Measurements from ENCODE around the gene RAB4A. TPM values are rescaled to one million over a fixed set of nuclear protein-coding genes. Genes with fewer than 3 reads are reported as not detected.

RAB4A gene
- total and polyA plus RNA-seq, 7 experiments from 2014 or later: 9.6 to 47.9 (median 36.7) TPM

DNA sequence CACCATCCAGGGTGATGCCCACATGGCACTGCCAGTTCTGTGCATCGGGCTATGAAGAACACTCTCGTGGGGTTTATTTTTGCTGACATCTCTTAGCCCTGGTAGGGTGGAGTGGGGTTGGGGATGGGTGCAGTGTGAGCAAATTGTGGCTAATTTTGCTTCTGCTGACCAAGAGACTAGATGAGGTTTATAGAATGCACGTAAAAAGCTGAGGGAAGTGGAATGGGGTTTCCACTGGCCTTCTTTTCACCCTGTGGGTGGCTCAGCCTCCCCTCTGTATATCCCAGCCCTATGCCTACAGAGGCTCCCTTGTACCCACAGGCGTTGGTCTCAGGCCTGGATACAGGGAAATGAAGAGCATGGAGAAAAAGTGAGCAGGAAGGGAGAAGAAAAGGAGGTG lies 44.1 kb upstream of the RAB4A start:
- Mint-ChIP-seq H3K36me3 (no peaks in the 10 kb centered on the region), H3K4me3 (no peak overlapping the region), H3K27ac (no peak overlapping the region), H3K9me3 (no peaks in the 10 kb centered on the region), H3K4me1 (peaks cover 4 to 31% (median 22%) of the 10 kb centered on the region in 7 donors), H3K27me3 (peaks cover 0 to 32% (median 5%) of the 10 kb centered on the region in 5 donors)
- H3K36me3 ChIP-seq (ENCODE audit: control insufficient read depth in 2 of 3, insufficient read depth in 3 of 3, low read length in 3 of 3): no peaks in the 10 kb centered on the region
- no peak for DNase-seq
- ChIA-PET POLR2A (interaction anchor here (0.6 to 3.6 kb wide), 2 partner anchors 28 to 491 kb away, joined by 3 to 25 read pairs; no protein-coding TSS in a partner anchor), CTCF (interaction anchor here (0.6 to 7.0 kb wide), 21 partner anchors 11 to 998 kb away, joined by 3 to 106 read pairs (median 4); partner anchors contain the start of gene RHOU)
- no peak for ATAC-seq
- no peaks in the 10 kb centered on the region for H3K27me3 ChIP-seq (ENCODE audit: control insufficient read depth in 2 of 2, insufficient read depth in 2 of 2, low read length in 2 of 2)
- H3K27ac ChIP-seq (ENCODE audit: low read depth, low read length): no peak overlapping the region
- intact Hi-C loops (cut with micrococcal nuclease): loop anchor here (1.0 to 10.0 kb wide), 7 partner anchors 29 to 722 kb away; partner anchors contain the start of gene RHOU (in 2 of the 2)
- no peak overlapping the region for H3K4me3 ChIP-seq (ENCODE audit: low read length)
- H3K4me1 ChIP-seq (ENCODE audit: control insufficient read depth in 2 of 2, insufficient read depth in 2 of 2, low read length in 2 of 2): peaks cover 0 to 4% of the 10 kb centered on the region in 2 donors
- no peaks in the 10 kb centered on the region for H3K9me3 ChIP-seq (ENCODE audit: control insufficient read depth in 2 of 3, low read length in 3 of 3)

GRCh38 chr1:229227298-229227919 lies 43.5 kb upstream of the RAB4A start:
- peak; percentile 64 to 85 (median 80) for DNase-seq
- Histone ChIP-seq H3K27me3 (ENCODE audit: control insufficient read depth in 2 of 2, insufficient read depth in 2 of 2, low read length in 2 of 2) (no peaks in the 10 kb centered on the region), H3K27ac (ENCODE audit: low read depth, low read length) (no peak overlapping the region), H3K9me3 (ENCODE audit: control insufficient read depth in 2 of 3, low read length in 3 of 3) (no peaks in the 10 kb centered on the region), H3K4me1 (ENCODE audit: control insufficient read depth in 2 of 2, insufficient read depth in 2 of 2, low read length in 2 of 2) (peaks cover 0 to 4% of the 10 kb centered on the region in 2 donors), H3K36me3 (ENCODE audit: control insufficient read depth in 2 of 3, insufficient read depth in 3 of 3, low read length in 3 of 3) (no peaks in the 10 kb centered on the region), H3K4me3 (ENCODE audit: low read length) (no peak overlapping the region)
- Mint-ChIP-seq H3K27ac (peak overlapping the region in 6 of 9 donors; percentile 3 to 75 (median 25)), H3K36me3 (no peaks in the 10 kb centered on the region), H3K27me3 (peaks cover 0 to 32% (median 5%) of the 10 kb centered on the region in 5 donors), H3K4me1 (peaks cover 4 to 33% (median 22%) of the 10 kb centered on the region in 7 donors), H3K4me3 (peak overlapping the region in 5 of 10 donors; percentile 12 to 63 (median 33)), H3K9me3 (no peaks in the 10 kb centered on the region)
- ChIA-PET POLR2A (interaction anchor here (0.6 to 3.6 kb wide), 2 partner anchors 27 to 491 kb away, joined by 3 to 25 read pairs; no protein-coding TSS in a partner anchor), CTCF (interaction anchor here (0.6 to 7.0 kb wide), 27 partner anchors 9 to 998 kb away, joined by 3 to 106 read pairs (median 4); partner anchors contain the start of gene RHOU)
- intact Hi-C loops (cut with micrococcal nuclease): loop anchor here (1.0 to 10.0 kb wide), 7 partner anchors 28 to 723 kb away; partner anchors contain the start of gene RHOU (in 2 of the 2)
- peak; percentile 86 for ATAC-seq

DNA sequence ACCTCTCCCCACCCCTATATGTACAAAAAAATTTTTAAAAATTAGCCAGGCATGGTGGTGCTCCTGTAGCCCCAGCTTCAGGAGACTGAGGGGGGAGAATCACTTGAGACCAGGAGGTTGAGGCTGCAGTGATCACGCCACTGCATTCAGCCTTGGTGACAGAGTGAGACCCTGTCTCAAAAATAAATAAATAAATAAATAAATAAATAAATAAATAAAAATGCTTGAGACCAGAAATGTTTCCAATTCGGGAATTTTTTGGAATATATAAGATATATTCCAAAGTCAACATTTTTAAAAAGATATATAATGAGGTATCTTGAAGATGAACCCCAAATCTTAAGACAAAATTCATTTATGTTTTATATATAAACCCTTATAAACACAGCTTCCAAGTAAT lies 42.4 kb upstream of the RAB4A start:
- Histone ChIP-seq H3K4me3 (ENCODE audit: low read length) (no peak overlapping the region), H3K4me1 (ENCODE audit: control insufficient read depth in 2 of 2, insufficient read depth in 2 of 2, low read length in 2 of 2) (peaks cover 0 to 4% of the 10 kb centered on the region in 2 donors), H3K27ac (ENCODE audit: low read depth, low read length) (no peak overlapping the region), H3K27me3 (ENCODE audit: control insufficient read depth in 2 of 2, insufficient read depth in 2 of 2, low read length in 2 of 2) (no peaks in the 10 kb centered on the region), H3K36me3 (ENCODE audit: control insufficient read depth in 2 of 3, insufficient read depth in 3 of 3, low read length in 3 of 3) (no peaks in the 10 kb centered on the region), H3K9me3 (ENCODE audit: control insufficient read depth in 2 of 3, low read length in 3 of 3) (no peaks in the 10 kb centered on the region)
- DNase-seq (no peak), ATAC-seq (no peak)
- intact Hi-C loops (cut with micrococcal nuclease): loop anchor here (2.0 to 10.0 kb wide), 3 partner anchors 24 to 724 kb away; no protein-coding TSS in a partner anchor
- Mint-ChIP-seq H3K27me3 (peaks cover 0 to 34% (median 5%) of the 10 kb centered on the region in 5 donors), H3K4me1 (peaks cover 4 to 35% (median 22%) of the 10 kb centered on the region in 7 donors), H3K36me3 (no peaks in the 10 kb centered on the region), H3K4me3 (no peak overlapping the region), H3K9me3 (no peaks in the 10 kb centered on the region), H3K27ac (no peak overlapping the region)
- POLR2A ChIA-PET: interaction anchor here (1.0 to 3.6 kb wide), 2 partner anchors 26 to 510 kb away, joined by 3 to 25 read pairs; no protein-coding TSS in a partner anchor
- CTCF ChIA-PET: interaction anchor here (0.6 to 7.0 kb wide), 19 partner anchors 7 to 564 kb away, joined by 3 to 106 read pairs (median 4); partner anchors contain the start of gene RHOU

- Mint-ChIP-seq H3K4me1 (peaks cover 4 to 35% (median 22%) of the 10 kb centered on the region in 7 donors), H3K27me3 (peaks cover 0 to 40% (median 5%) of the 10 kb centered on the region in 5 donors), H3K9me3 (no peaks in the 10 kb centered on the region), H3K4me3 (peak overlapping the region in 9 of 10 donors; percentile 16 to 71 (median 64)), H3K27ac (peak overlapping the region in 4 of 9 donors; percentile 29 to 76 (median 72)), H3K36me3 (no peaks in the 10 kb centered on the region)
- POLR2A ChIA-PET: interaction anchor here (1.0 to 3.6 kb wide), 3 partner anchors 23 to 511 kb away, joined by 3 to 25 read pairs (median 5); no protein-coding TSS in a partner anchor
- peak in 1 of 9 donors; percentile 19 for DNase-seq
- intact Hi-C loops (cut with micrococcal nuclease): loop anchor here (2.0 to 10.0 kb wide), 3 partner anchors 24 to 724 kb away; no protein-coding TSS in a partner anchor
- Histone ChIP-seq H3K4me1 (ENCODE audit: control insufficient read depth in 2 of 2, insufficient read depth in 2 of 2, low read length in 2 of 2) (peaks cover 0 to 4% of the 10 kb centered on the region in 2 donors), H3K27ac (ENCODE audit: low read depth, low read length) (no peak overlapping the region), H3K4me3 (ENCODE audit: low read length) (no peak overlapping the region), H3K36me3 (ENCODE audit: control insufficient read depth in 2 of 3, insufficient read depth in 3 of 3, low read length in 3 of 3) (no peaks in the 10 kb centered on the region), H3K9me3 (ENCODE audit: control insufficient read depth in 2 of 3, low read length in 3 of 3) (no peaks in the 10 kb centered on the region), H3K27me3 (ENCODE audit: control insufficient read depth in 2 of 2, insufficient read depth in 2 of 2, low read length in 2 of 2) (no peaks in the 10 kb centered on the region)
- no peak for ATAC-seq
- CTCF ChIA-PET: interaction anchor here (0.6 to 7.0 kb wide), 11 partner anchors 17 to 565 kb away, joined by 3 to 106 read pairs (median 5); partner anchors contain the start of gene RHOU
Measured at GRCh38 chr1:229229137-229229720, 41.7 kb upstream of the RAB4A start.

DNA sequence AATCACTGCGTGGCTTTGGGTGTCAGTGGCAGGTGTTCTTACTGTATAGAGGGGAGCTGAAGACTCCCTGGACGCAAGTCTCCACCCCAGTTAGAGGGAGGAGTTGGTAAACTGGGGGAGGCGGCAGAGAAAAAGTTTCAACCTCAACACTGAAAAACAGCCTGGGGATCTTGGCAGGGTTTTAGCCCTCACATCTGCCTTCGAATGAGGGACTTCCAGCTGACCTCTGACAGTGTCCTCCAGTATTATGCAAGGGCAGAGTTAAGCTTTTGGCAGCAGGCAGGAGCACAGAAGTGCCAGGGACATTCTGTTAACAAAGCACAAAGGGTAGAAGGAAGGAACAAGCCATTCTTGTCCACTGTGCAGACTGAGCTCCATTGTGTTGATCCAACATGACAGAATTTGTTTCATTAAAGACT lies 41.2 kb upstream of the RAB4A start:
- Histone ChIP-seq H3K4me3 (ENCODE audit: low read length) (no peak overlapping the region), H3K9me3 (ENCODE audit: control insufficient read depth in 2 of 3, low read length in 3 of 3) (no peaks in the 10 kb centered on the region), H3K36me3 (ENCODE audit: control insufficient read depth in 2 of 3, insufficient read depth in 3 of 3, low read length in 3 of 3) (no peaks in the 10 kb centered on the region), H3K4me1 (ENCODE audit: control insufficient read depth in 2 of 2, insufficient read depth in 2 of 2, low read length in 2 of 2) (peaks cover 0 to 4% of the 10 kb centered on the region in 2 donors), H3K27ac (ENCODE audit: low read depth, low read length) (no peak overlapping the region), H3K27me3 (ENCODE audit: control insufficient read depth in 2 of 2, insufficient read depth in 2 of 2, low read length in 2 of 2) (no peaks in the 10 kb centered on the region)
- peak overlapping the region in 4 of 9 donors; percentile 29 to 76 (median 72) for H3K27ac Mint-ChIP-seq
- CTCF ChIA-PET: interaction anchor here (1.1 to 7.0 kb wide), 8 partner anchors 22 to 565 kb away, joined by 3 to 106 read pairs (median 6); partner anchors contain the start of gene RHOU
- no peaks in the 10 kb centered on the region for H3K36me3 Mint-ChIP-seq
- no peak for ATAC-seq
- H3K27me3 Mint-ChIP-seq: peaks cover 0 to 42% (median 5%) of the 10 kb centered on the region in 5 donors
- H3K4me1 Mint-ChIP-seq: peaks cover 4 to 35% (median 22%) of the 10 kb centered on the region in 7 donors
- POLR2A ChIA-PET: interaction anchor here (1.1 to 3.6 kb wide), 2 partner anchors 22 to 25 kb away, joined by 5 to 25 read pairs; no protein-coding TSS in a partner anchor
- intact Hi-C loops (cut with micrococcal nuclease): loop anchor here (2.0 to 10.0 kb wide), 3 partner anchors 23 to 725 kb away; no protein-coding TSS in a partner anchor
- DNase-seq: no peak
- H3K4me3 Mint-ChIP-seq: peak overlapping the region in 9 of 10 donors; percentile 16 to 71 (median 64)
- H3K9me3 Mint-ChIP-seq: no peaks in the 10 kb centered on the region
